Measurements from ENCODE around the gene PHPT1. TPM values are rescaled to one million over a fixed set of nuclear protein-coding genes. Genes with fewer than 3 reads are reported as not detected.
"Not testable (repeated sequence)": the region's sequence is repeated elsewhere in the genome, so short reads cannot be mapped to it uniquely, and the experiment has no call there.

PHPT1 gene
- total and polyA plus RNA-seq, 12 donors, result 73.9 to 330 (median 178) TPM

GRCh38 chr9:136880651-136881050 is 31.4 kb downstream of the PHPT1 start:
- no peaks in the 10 kb centered on the region for H3K9me3 ChIP-seq (replicated peaks in 1 of 3)
- TF ChIP-seq CTCF (IDR thresholded peaks at IDR 0.05) (no peak), POLR2A (IDR thresholded peaks at IDR 0.05) (no peak)
- H3K4me3 ChIP-seq, result no peak overlapping the region
- DNase-seq, result peak in 1 of 7 donors; percentile 18
- H3K4me1 ChIP-seq (replicated peaks in 1 of 2), result peaks cover 8 to 10% of the 10 kb centered on the region in 2 donors
- intact Hi-C loops (cut with DNase I), result loop anchor here in 1 of 2 donors (10.0 kb wide), 1 partner anchor 64 kb away; the partner anchor contains the start of genes C8G and FBXW5
- H3K36me3 ChIP-seq (replicated peaks in 1 of 2), result no peaks in the 10 kb centered on the region
- WGBS, 4 donors, result 80 to 87% (median 81%) methylated on average over 9 to 11 of the region's 11 CpGs
- no peak overlapping the region for H3K27ac ChIP-seq
- H3K27me3 ChIP-seq, result no peaks in the 10 kb centered on the region

DNA sequence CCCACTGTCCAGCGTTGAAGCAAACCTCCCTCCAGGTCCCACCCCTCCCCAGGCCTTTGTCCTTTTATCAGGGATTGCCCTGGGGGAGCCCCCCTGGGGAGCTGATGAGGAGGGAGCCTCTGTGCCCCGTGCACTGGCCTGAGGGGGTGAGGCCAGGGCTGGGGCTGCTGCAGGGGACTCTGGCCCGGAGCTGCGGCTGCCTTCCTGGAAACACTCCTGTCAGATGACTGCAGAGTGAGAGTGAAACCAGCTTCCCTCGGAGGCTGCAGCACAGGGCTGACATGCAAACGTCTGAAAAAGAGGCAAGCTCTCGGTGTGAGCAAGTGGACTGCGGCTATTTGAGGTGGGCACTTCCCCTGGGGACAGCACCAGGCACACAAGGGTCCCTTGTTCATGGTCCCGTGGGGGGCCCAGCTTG is 32.5 kb downstream of the PHPT1 start:
- Histone ChIP-seq H3K4me3 (peak overlapping the region in 1 of 4 donors; percentile 55), H3K4me1 (replicated peaks in 1 of 2) (peaks cover 8 to 12% of the 10 kb centered on the region in 2 donors), H3K27me3 (no peaks in the 10 kb centered on the region), H3K9me3 (replicated peaks in 1 of 3) (no peaks in the 10 kb centered on the region), H3K36me3 (replicated peaks in 1 of 2) (no peaks in the 10 kb centered on the region), H3K27ac (peak overlapping the region in 3 of 5 donors; percentile 46 to 87 (median 81))
- intact Hi-C loops (cut with DNase I), result loop anchor here in 1 of 2 donors (10.0 kb wide), 1 partner anchor 63 kb away; the partner anchor contains the start of genes C8G and FBXW5
- peak in 1 of 7 donors; percentile 24 for DNase-seq
- TF ChIP-seq CTCF (IDR thresholded peaks at IDR 0.05), result no peak
- TF ChIP-seq POLR2A (IDR thresholded peaks at IDR 0.05), result no peak
- 26 to 40% (median 32%) methylated on average over 8 to 9 of the region's 9 CpGs; no CpG with 5 or more reads in 1 of the 4 donors for WGBS, 4 donors

DNA sequence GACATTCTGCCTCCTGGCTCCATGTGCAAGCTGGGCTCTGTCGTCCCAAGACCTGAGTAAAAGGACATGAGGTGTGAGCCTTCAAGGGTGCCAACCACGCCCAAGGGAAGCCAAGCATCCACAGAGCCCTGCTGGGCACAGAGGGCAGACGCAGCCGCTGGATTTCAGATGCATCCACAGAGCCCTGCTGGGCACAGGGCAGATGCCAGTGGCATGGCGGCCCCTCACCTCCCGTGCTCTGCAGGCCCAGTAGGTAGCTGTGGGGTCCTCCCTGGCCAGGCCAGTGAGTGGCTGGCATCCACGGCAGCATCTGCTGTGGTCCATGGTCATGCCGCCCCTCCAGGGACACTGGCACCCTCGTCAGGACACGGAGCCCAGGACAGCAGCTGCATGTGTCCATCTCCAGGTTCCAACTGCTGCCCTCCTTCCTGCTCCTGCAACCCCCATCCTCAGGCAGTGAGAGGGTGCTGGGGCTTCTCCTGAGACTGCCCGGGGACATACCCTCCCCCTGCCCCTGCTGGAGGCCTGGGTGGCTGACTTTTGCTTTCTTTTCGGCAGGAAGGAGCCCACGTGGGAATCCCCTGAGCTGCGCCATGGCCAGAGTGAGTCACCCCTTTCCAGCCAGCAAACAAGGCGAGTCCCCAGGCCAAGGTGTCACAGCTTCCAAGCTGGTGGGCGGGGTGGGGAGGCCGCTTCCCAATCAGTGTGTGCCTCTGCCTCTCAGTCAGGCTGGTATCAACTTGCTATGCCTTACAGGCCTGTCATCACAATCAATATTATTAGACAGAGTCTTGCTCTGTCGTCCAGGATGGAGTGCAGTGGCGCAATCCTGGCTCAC is 33.1 kb downstream of the PHPT1 start:
- peak in 1 of 2 donors; percentile 50 for TF ChIP-seq POLR2A (IDR thresholded peaks at IDR 0.05)
- no peak for TF ChIP-seq CTCF (IDR thresholded peaks at IDR 0.05)
- intact Hi-C loops (cut with DNase I), result loop anchor here in 1 of 2 donors (10.0 kb wide), 1 partner anchor 62 kb away; the partner anchor contains the start of genes C8G and FBXW5
- H3K4me3 ChIP-seq, result peak overlapping the region in 1 of 4 donors; percentile 55
- peaks cover 15% of the 10 kb centered on the region in 2 donors for H3K4me1 ChIP-seq (replicated peaks in 1 of 2)
- peak; percentile 70 to 96 (median 93) for DNase-seq
- no peaks in the 10 kb centered on the region for H3K36me3 ChIP-seq (replicated peaks in 1 of 2)
- H3K27me3 ChIP-seq, result no peaks in the 10 kb centered on the region
- H3K9me3 ChIP-seq (replicated peaks in 1 of 3), result no peaks in the 10 kb centered on the region
- 33 to 48% (median 40%) methylated on average over 7 to 19 of the region's 19 CpGs for WGBS, 4 donors
- peak overlapping the region in 3 of 5 donors; percentile 46 to 87 (median 81) for H3K27ac ChIP-seq

GRCh38 chr9:136882947-136883283 is 33.7 kb downstream of the PHPT1 start:
- not testable (repeated sequence) for H3K4me3 ChIP-seq; H3K36me3 ChIP-seq (replicated peaks in 1 of 2); DNase-seq; H3K27me3 ChIP-seq; H3K9me3 ChIP-seq (replicated peaks in 1 of 3)
- WGBS, 4 donors, result 54 to 76% (median 59%) methylated on average over 9 of the region's 9 CpGs
- peaks cover 16 to 20% of the 10 kb centered on the region in 2 donors for H3K4me1 ChIP-seq (replicated peaks in 1 of 2)
- intact Hi-C loops (cut with DNase I), result loop anchor here in 1 of 2 donors (10.0 kb wide), 1 partner anchor 62 kb away; the partner anchor contains the start of genes C8G and FBXW5
- peak overlapping the region in 3 of 5 donors; percentile 46 to 87 (median 81) for H3K27ac ChIP-seq

DNA sequence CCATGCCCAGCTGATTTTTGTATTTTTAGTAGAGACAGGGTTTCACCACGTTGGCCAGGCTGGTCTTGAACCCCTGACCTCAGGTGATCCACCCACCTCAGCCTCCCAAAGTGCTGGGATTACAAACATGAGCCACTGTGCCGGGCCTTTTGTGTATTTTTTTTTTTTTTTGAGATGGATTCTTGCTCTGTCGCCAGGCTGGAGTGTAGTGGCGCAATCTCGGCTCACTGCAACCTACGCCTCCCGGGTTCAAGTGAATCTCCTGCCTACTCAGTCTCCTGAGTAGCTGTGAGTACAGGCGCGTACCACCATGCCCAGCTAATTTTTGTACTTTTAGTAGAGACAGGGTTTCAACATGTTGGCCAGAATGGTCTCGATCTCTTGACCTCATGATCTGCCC is 34.5 kb downstream of the PHPT1 start:
- H3K36me3 ChIP-seq (replicated peaks in 1 of 2); H3K4me3 ChIP-seq; H3K27me3 ChIP-seq; H3K27ac ChIP-seq; H3K9me3 ChIP-seq (replicated peaks in 1 of 3); DNase-seq: not testable (repeated sequence)
- 85 to 88% (median 86%) methylated on average over 10 of the region's 10 CpGs for WGBS, 4 donors
- peaks cover 16 to 20% of the 10 kb centered on the region in 2 donors for H3K4me1 ChIP-seq (replicated peaks in 1 of 2)
- intact Hi-C loops (cut with DNase I), result loop anchor here in 1 of 2 donors (10.0 kb wide), 1 partner anchor 61 kb away; the partner anchor contains the start of genes C8G and FBXW5
